Gastrocnemius medialis (tissue), 4 donors: ENCODE results near the gene SPRYD3. TPM values are rescaled to one million over a fixed set of nuclear protein-coding genes. Genes with fewer than 3 reads are reported as not detected.
"Not testable (repeated sequence)": the region's sequence is repeated elsewhere in the genome, so short reads cannot be mapped to it uniquely, and the experiment has no call there.

Source experiments
- ATAC-seq, 2 donors: fragments of 150-250 bp; one replicate each; pipeline ENCODE4 v1.9.1; 2016
- DNase-seq, 2 donors: peaks; one replicate each; pipeline ENCODE4 v3.0.0-alpha.2; 2019
- H3K27ac ChIP-seq, 4 donors: fragments of 200-600 bp; sonication (generic); 1 replicate in 1 of 4; 2 replicates in 3 of 4; pipeline ENCODE4 v1.5.1; 2016 to 2018; ENCODE audit warnings: mild to moderate bottlenecking in 2 of 4, moderate library complexity in 1 of 4
- H3K27me3 ChIP-seq, 3 donors: fragments of 200-600 bp; sonication (generic) in 2 of 3; 1 replicate in 1 of 3; 2 replicates in 2 of 3; pipeline versions ENCODE4 v1.5.1 to v1.6.0; 2016 to 2019; ENCODE audit warnings: mild to moderate bottlenecking in 1 of 3, moderate library complexity in 1 of 3
- H3K36me3 ChIP-seq, 2 donors: fragments of 200-600 bp; sonication (generic) in 1 of 2; one replicate each; pipeline ENCODE4 v1.5.1; 2017 to 2018
- H3K4me1 ChIP-seq, 2 donors: fragments of 200-600 bp; sonication (generic) in 1 of 2; one replicate each; pipeline ENCODE4 v1.5.1; 2016 to 2017; ENCODE audit warnings: mild to moderate bottlenecking in 2 of 2
- H3K4me3 ChIP-seq, 4 donors: fragments of 200-600 bp; sonication (generic) in 3 of 4; 1 replicate in 1 of 4; 2 replicates in 3 of 4; pipeline ENCODE4 v1.5.1; 2016 to 2019; ENCODE audit warnings: mild to moderate bottlenecking in 2 of 4
- H3K9me3 ChIP-seq, 3 donors: fragments of 200-600 bp; sonication (generic) in 2 of 3; 1 replicate in 1 of 3; 2 replicates in 2 of 3; pipeline ENCODE4 v1.5.1; 2016 to 2019
- CTCF ChIP-seq, 5 experiments: fragments of 450-650 bp in 3 of 5; fragments of 200-600 bp in 2 of 5; sonication (generic) in 2 of 5; IDR thresholded peaks in 4 of 5; conservative IDR thresholded peaks in 1 of 5; 1 replicate in 4 of 5; 2 replicates in 1 of 5; pipeline ENCODE4 v1.5.1; 2016 to 2019; ENCODE audit warnings: antibody characterized with exemption in 5 of 5, mild to moderate bottlenecking in 3 of 5, moderate library complexity in 3 of 5
- POLR2A ChIP-seq, 2 donors: fragments of 450-650 bp; IDR thresholded peaks; one replicate each; pipeline ENCODE4 v1.6.1; 2017; ENCODE audit warnings: antibody characterized with exemption in 2 of 2, mild to moderate bottlenecking in 2 of 2, moderate library complexity in 2 of 2
- in situ Hi-C, 4 donors: fragments of 200-750 bp; cut with MboI; loops; one replicate each; pipeline versions ENCODE4 v1.15.0 to v1.8.0; 2017; ENCODE audit warnings: low sequenced_read_pairs in 4 of 4
- intact Hi-C: fragments of 100-400 bp; cut with DNase I; formaldehyde crosslinking; loops from one replicate; pipeline ENCODE4 v1.15.1; 2023; ENCODE audit warnings: low total_unique reads
- total RNA-seq, 4 donors: library from RNA; depleted of rRNA; stranded (reverse); fragments of >200 nt; gene quantifications; one replicate each; pipeline versions ENCODE4 v1.1.0 to v1.2.3, GENCODE V29; 2016

SPRYD3 gene
- total RNA-seq, 4 donors from 2014 or later: 15.9 to 29.5 (median 25.5) TPM

- TF ChIP-seq CTCF (IDR thresholded peaks at IDR 0.05 in 4 of 5, conservative IDR thresholded peaks at IDR 0.05 in 1 of 5): no peak
- intact Hi-C loops: no loop called here
- peak in 1 of 2 donors; percentile 23 for ATAC-seq
- Histone ChIP-seq H3K4me1 (peaks cover 5 to 16% of the 10 kb centered on the region in 2 donors), H3K36me3 (no peaks in the 10 kb centered on the region), H3K9me3 (no peaks in the 10 kb centered on the region), H3K4me3 (no peak overlapping the region), H3K27me3 (no peaks in the 10 kb centered on the region), H3K27ac (peak overlapping the region in 1 of 4 donors; percentile 72)
- DNase-seq: no peak
- in situ Hi-C loops: loop anchor here in 1 of 4 donors (25.0 kb wide), 1 partner anchor 228 kb away; no protein-coding TSS in a partner anchor
Measured at GRCh38 chr12:53115112-53115890, 36.1 kb upstream of the SPRYD3 start.

GRCh38 chr12:53113951-53114350, 34.8 kb upstream of the SPRYD3 start:
- no peak for ATAC-seq
- no peak overlapping the region for H3K27ac ChIP-seq
- TF ChIP-seq CTCF (IDR thresholded peaks at IDR 0.05 in 4 of 5, conservative IDR thresholded peaks at IDR 0.05 in 1 of 5): no peak
- no peak for TF ChIP-seq POLR2A (IDR thresholded peaks at IDR 0.05)
- DNase-seq: no peak
- peaks cover 5 to 16% of the 10 kb centered on the region in 2 donors for H3K4me1 ChIP-seq
- no peaks in the 10 kb centered on the region for H3K27me3 ChIP-seq
- no peaks in the 10 kb centered on the region for H3K36me3 ChIP-seq
- H3K4me3 ChIP-seq: no peak overlapping the region
- no peaks in the 10 kb centered on the region for H3K9me3 ChIP-seq
- in situ Hi-C loops: loop anchor here in 1 of 4 donors (25.0 kb wide), 1 partner anchor 227 kb away; no protein-coding TSS in a partner anchor
- intact Hi-C loops: no loop called here

GRCh38 chr12:53113136-53113705, 34.0 kb upstream of the SPRYD3 start:
- Histone ChIP-seq H3K9me3 (no peaks in the 10 kb centered on the region), H3K27ac (no peak overlapping the region), H3K36me3 (no peaks in the 10 kb centered on the region), H3K4me1 (peaks cover 5 to 16% of the 10 kb centered on the region in 2 donors), H3K4me3 (no peak overlapping the region), H3K27me3 (no peaks in the 10 kb centered on the region)
- DNase-seq: no peak
- in situ Hi-C loops: loop anchor here in 1 of 4 donors (25.0 kb wide), 1 partner anchor 226 kb away; no protein-coding TSS in a partner anchor
- no peak for ATAC-seq
- intact Hi-C loops: no loop called here
- no peak for TF ChIP-seq POLR2A (IDR thresholded peaks at IDR 0.05)
- TF ChIP-seq CTCF (IDR thresholded peaks at IDR 0.05 in 4 of 5, conservative IDR thresholded peaks at IDR 0.05 in 1 of 5): no peak

- in situ Hi-C loops: loop anchor here in 1 of 4 donors (25.0 kb wide), 1 partner anchor 225 kb away; no protein-coding TSS in a partner anchor
- H3K27me3 ChIP-seq, intact Hi-C loops, H3K9me3 ChIP-seq, H3K36me3 ChIP-seq, DNase-seq, H3K27ac ChIP-seq, ATAC-seq, H3K4me3 ChIP-seq: not testable (repeated sequence)
- H3K4me1 ChIP-seq: peaks cover 5 to 18% of the 10 kb centered on the region in 2 donors
Measured at GRCh38 chr12:53112431-53112830, 33.2 kb upstream of the SPRYD3 start.

GRCh38 chr12:53107122-53107521, 27.9 kb upstream of the SPRYD3 start:
- H3K36me3 ChIP-seq: no peaks in the 10 kb centered on the region
- no peak overlapping the region for H3K4me3 ChIP-seq
- H3K27ac ChIP-seq: no peak overlapping the region
- in situ Hi-C loops (loop anchor here in 1 of 4 donors (25.0 kb wide), 1 partner anchor 220 kb away; no protein-coding TSS in a partner anchor), intact Hi-C loops (no loop called here)
- no peak for ATAC-seq
- peaks cover 5 to 7% of the 10 kb centered on the region in 2 donors for H3K4me1 ChIP-seq
- H3K9me3 ChIP-seq: no peaks in the 10 kb centered on the region
- DNase-seq: no peak
- H3K27me3 ChIP-seq: no peaks in the 10 kb centered on the region
- TF ChIP-seq POLR2A (IDR thresholded peaks at IDR 0.05): no peak
- TF ChIP-seq CTCF (IDR thresholded peaks at IDR 0.05 in 4 of 5, conservative IDR thresholded peaks at IDR 0.05 in 1 of 5): no peak
